Fibroblast of the aortic adventitia (primary cell): Measurements from ENCODE around the gene BLOC1S1. TPM values are rescaled to one million over a fixed set of nuclear protein-coding genes. Genes with fewer than 3 reads are reported as not detected.

Experiments used
- DNase-seq: peaks from one replicate; pipeline ENCODE4 v3.0.0-alpha.2; 2010; ENCODE audit warnings: low read depth
- H3K4me3 ChIP-seq: 2 replicates; pipeline ENCODE4 v1.5.1; 2011; ENCODE audit warnings: low read depth, mild to moderate bottlenecking, control low read depth, low read length, moderate library complexity
- CTCF ChIP-seq: IDR thresholded peaks from 2 replicates; pipeline ENCODE4 v1.5.1; 2011; ENCODE audit warnings: mild to moderate bottlenecking, low read length, control low read depth, inconsistent platforms; ENCODE audit not compliant: insufficient read depth
- total RNA-seq: library from RNA; depleted of rRNA; stranded (reverse); fragments of >200 nt; gene quantifications from 2 replicates; pipeline ENCODE4 v1.2.3, GENCODE V29; 2012; ENCODE audit warnings: low replicate concordance

Gene BLOC1S1
- total RNA-seq, 1 donor: 70.2 TPM

- no peak for DNase-seq
- no peak for TF ChIP-seq CTCF
Measured at GRCh38 chr12:55686366-55687010, 29.4 kb upstream of the BLOC1S1 start.

GRCh38 chr12:55687746-55688145 is 28.1 kb upstream of the BLOC1S1 start:
- no peak for TF ChIP-seq CTCF
- DNase-seq: no peak
- no peak overlapping the region for H3K4me3 ChIP-seq

More at GRCh38 chr12:55686366-55687010, 29.4 kb upstream of the BLOC1S1 start:
- H3K4me3 ChIP-seq: no peak overlapping the region

- H3K4me3 ChIP-seq: no peak overlapping the region
- no peak for DNase-seq
- TF ChIP-seq CTCF: no peak
Measured at GRCh38 chr12:55688716-55689655, 26.9 kb upstream of the BLOC1S1 start.

- no peak for DNase-seq
- no peak overlapping the region for H3K4me3 ChIP-seq
- no peak for TF ChIP-seq CTCF
Measured at GRCh38 chr12:55692631-55693322, 23.1 kb upstream of the BLOC1S1 start.

- TF ChIP-seq CTCF: no peak
- no peak overlapping the region for H3K4me3 ChIP-seq
- no peak for DNase-seq
Measured at GRCh38 chr12:55693323-55694187, 22.3 kb upstream of the BLOC1S1 start.

GRCh38 chr12:55694188-55694515 is 21.7 kb upstream of the BLOC1S1 start:
- no peak for DNase-seq
- H3K4me3 ChIP-seq: no peak overlapping the region
- TF ChIP-seq CTCF: no peak
